ENCODE data around the gene SEMA3G.
A peak's percentile ranks its signal among the peaks of the same experiment; 100 is the strongest.

The SEMA3G gene

DNA sequence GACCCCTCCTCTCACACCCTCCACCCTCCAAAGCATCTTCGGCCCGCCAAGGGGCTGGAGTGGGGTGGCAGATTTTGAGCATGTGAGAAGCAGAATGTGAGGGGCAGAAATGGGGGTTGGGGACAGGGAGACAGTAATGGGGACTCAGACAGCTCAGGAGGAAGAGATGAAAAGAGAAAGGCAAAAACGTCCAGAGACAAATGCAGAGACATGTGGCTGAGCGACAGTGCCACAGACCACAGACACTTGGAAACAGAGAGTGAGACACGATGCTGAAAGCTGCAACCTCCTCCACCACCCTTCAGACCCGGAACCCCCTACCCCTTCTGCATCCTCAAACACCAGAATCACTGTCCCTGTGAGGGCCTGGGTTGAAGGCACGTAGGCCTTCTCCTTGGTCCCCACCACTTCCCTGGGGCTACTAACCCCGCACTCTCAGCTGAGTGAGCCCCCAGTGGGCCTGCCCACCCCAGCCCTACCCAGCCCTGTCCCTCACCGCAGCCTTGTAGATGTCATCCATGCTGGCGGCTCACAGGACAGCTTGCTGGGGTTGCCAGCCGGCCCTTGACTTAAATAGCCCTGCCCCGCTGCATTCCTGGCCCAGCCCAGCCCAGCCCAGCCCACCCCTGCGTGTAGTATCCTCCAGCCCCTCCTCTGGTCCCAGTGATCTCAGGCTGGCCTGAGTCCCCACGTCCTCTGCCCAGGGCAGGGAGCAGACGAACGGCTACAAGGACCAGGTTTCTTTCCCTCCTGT lies 8.8 kb upstream of the SEMA3G start, which contains the start of gene TNNC1:
Gene TNNC1 (minus strand): TSS at position 546 of the 754 bp plus-strand sequence. CDS start 26 bp downstream, at position 520.
- DNase-seq, result no peak

DNA sequence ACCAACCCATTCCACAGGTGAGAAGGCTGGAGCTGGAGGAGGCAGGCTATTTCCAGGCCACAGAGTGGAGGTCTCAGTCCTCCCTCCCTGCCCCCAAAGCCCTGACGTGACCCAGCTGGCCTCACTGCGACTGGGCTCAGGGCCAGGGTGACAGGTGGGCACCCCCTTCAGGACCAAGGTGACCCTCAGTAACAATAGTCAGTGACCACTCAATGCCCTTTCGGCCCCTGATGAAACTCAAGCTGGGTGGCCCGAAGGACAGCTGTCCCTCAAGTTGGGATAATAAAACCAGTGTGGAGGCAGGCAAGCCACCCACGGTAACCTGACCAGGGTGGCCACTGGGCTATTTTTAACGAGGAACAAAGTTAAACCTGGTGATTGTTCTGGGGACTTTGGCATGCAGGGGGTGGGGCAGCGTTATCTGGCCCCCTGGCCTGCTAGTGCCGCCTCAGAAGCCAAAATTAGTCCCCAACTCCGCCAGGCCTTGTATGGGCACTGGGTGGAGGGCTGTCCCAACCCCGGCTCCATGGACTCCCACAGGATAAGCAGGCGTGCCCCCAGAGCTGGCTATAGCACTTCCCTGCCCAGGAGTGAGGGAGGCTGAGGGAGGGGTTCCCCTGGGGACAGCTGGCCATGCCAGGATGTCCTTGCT lies 7.8 kb upstream of the SEMA3G start:
- DNase-seq, result no peak

DNA sequence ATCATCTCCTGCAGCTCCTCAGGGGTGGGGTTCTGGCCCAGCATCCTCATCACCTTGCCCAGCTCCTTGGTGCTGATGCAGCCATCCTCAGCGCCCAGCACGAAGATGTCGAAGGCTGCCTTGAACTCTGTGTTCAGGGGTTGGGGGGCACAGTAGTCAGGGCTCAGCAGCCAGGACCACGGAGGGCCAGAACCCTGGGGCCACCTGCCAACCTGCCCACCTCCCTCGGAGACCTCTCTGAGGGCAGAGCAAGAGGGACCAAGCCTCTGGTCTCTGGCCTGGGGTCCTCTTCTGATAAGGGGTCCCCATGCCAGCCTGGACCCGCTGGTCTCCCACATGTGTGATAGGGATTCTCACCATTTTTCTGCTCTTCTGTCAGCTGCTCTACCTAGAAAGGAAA lies 7.2 kb upstream of the SEMA3G start:
- DNase-seq, result no peak

GRCh38 chr3:52451237-52452083 lies 6.6 kb upstream of the SEMA3G start:
- DNase-seq, result no peak

- DNase-seq, result no peak
Measured at GRCh38 chr3:52450489-52451236, 5.8 kb upstream of the SEMA3G start.

DNA sequence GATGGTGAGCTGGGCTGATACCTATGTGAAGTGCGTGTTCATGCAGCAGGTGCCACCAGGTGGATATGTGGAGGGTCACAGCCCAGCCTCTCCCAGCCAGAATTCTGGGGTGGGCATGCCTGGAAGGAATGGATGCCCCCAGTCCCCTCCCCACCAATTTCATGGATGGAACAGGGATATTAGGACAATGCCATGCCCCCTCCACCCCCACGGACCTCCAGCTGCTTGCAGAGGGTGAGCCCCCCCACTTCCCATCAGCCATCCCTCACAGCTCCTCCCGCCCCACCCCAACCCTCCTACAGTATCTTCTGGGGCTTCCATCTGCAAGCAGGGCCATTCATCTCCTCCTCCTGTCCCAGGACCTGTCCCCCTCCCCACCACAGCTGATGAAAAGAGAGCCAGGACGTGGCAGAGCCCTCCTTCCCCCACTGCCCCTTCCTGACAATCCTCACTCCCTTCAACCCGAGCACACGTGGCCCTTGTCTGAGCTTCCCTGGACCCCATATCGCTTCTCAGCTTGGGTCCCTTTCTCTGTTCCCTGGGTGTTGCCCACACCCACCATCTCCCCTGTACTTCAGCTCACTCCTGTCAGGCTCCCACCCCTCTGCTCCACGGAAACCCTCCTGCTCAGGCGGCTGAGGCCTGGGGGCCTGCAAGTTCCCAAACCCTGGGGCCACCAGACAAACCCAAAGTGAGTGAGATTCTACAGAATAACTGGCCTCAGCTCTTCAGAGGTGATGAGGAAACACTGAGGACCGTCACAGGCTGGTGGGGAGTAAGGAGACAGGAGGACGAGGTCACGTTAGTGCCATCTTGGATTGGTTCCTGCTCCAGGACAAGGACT lies 2.8 kb upstream of the SEMA3G start:
- no peak for DNase-seq

DNA sequence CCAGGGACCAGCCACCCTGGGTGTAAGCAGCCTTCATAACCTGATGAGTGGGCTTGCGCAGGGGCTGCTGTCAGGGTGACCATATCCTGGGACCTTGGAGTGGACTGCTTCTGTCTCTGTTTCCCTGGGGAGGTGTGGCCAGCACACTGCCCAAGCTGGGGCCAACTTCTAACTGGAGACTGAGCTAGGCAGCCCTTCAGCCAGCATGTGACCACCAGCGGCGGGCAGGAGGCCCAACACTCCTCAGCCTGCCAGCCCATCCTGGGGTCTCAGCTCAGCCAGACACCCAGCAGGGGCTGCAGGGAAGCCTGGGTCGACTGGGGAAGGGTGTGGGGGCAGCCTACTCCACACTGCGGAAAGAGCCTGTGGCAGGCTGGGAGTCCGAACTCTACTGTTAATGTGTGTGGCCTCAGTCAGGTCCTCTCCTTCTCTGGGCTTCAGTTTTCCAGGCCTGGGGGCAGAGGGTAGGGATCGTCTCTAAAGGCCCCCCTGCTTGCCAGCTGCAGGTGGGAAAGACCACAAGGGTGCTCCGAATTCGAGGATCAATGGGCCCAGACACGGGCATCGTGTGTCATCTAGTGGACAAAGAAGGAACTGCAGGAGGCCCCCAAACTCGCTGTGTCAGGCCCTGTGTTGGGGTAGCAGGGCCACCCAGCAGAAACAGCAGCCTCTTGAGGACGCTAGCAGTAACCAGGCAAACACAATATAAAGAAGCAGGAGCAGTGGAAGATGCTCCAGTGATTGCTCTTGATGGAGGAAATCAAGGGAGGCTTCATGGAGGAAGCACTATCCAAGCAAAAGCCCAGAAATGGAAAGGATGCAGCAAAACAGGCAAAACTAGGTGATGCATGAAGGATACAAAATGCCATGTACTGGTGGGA lies 2.0 kb upstream of the SEMA3G start:
- DNase-seq, result peak; percentile 30 to 73 (median 60)

- no peak for DNase-seq
Measured at GRCh38 chr3:52446042-52446441, 1.1 kb upstream of the SEMA3G start.

- DNase-seq, result no peak
Measured at GRCh38 chr3:52443791-52444687, 864 bp downstream of the SEMA3G start.

GRCh38 chr3:52443268-52443610 lies 1.7 kb downstream of the SEMA3G start:
- DNase-seq, result no peak

DNA sequence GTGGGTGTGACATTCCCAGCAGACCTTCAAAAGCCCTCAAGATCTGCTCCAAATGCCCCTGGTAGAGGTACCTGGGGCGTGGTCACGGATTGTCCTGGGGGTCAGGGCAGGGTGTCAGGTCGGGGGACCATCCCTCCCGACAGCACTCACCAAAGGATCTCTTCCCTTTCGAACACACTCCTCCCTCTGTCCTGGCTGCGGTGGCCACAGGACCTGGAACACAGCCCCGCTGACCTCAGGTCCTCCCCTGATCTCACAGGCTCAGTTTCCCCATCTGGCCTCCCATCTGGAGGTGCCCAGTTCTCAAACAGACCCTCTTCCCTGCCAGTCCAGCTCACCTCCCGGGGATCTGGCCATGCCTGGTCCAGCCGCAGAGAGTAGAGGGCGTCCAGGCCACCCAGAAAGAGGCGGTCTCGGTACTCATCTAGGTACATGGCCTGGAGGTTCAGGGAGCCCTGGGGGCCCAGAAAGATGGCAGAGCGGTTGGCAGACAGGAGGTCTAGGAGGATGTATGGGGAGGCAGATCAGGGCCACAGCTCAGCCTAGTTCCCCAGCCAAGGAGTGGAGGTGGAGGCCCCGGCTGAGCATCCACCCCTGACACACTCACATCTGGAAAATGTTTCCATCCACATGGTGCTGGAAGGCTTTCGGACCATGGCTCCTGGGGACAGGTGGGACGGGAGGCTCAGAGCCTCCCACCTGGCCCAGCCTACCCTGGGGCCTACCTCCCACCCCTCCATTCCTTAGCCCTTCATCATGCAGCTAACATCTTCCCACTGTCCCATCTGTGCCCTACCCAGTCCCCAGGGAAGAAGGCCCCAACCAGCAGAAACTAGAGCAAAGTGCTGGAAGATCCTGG lies 2.3 kb downstream of the SEMA3G start:
- DNase-seq, result no peak

GRCh38 chr3:52441772-52442332 lies 3.1 kb downstream of the SEMA3G start:
- no peak for DNase-seq

DNA sequence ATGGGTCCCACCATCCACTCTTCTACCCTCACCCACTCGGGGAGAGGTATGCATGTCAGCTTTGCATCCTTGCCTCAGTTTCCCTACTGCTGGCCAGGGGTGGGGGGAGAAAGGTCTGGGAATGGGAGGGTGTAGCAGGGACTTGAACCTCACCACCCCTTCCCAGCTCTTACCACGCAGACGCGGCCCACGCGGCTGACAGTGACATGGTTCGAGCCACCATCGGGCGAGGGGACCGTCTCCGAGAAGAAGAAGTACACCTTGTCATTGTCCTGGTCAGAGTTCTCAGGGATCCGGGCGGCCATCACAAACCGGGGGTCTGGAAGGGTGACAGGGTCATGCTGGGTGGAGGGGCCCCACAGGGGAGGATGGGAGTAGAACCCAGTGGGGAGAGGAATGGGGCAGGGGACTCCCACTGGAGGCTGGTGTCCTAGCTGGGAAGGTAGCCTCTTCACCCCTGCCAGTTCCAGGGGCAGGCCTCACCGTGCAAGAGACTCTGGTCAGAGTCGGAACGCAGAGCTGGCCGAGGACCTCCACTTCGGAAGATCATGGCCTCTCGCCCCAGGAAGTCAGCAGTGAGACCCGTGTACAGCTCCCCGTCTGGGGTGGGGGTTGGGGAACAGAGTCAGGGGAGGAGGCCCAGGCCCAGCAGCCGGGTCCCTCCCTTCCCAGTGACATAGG lies 3.7 kb downstream of the SEMA3G start:
- DNase-seq, result no peak

DNA sequence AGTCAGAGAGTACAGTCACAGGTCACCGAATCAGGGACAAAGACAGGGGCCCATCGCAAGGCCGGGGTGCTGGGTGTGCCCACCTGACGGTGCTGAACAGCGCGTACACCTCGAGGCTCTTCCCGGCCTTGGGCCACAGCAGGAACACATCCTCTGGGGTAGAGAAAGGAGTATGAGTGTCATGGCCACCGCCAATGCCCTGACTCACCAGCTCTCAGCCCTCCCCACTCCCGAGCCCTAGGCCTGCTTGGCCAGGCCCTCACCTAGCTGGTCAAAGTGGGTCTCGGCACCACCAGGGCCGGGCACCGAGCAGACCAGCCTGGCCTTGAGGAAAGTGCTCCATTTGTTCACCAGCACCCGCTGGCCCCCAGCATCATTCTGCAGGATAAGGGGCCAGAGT lies 4.2 kb downstream of the SEMA3G start:
- DNase-seq, result no peak

DNA sequence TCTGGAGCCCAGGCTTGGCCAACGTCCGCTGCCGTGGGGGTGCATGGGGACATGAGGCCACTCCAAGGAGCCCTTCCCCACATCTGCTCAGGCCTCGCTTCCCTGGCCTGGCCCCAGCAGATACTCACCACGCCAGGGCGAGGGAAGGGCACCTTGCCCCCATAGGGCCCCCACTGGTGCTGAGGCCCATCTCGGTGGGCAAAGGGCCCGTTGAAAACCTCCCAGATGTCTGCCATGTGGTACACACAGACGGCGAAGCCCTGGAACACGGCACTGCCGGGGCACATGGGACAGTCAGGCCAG lies 4.7 kb downstream of the SEMA3G start:
- no peak for DNase-seq

GRCh38 chr3:52439426-52440248 lies 5.3 kb downstream of the SEMA3G start:
- DNase-seq, result no peak

All from stimulated activated naive CD4-positive, alpha-beta T cell (primary cell).